C1 segment of cervical spinal cord (tissue), 14 donors: ENCODE data around the gene CYP3A7.
"Not testable (repeated sequence)": the region's sequence is repeated elsewhere in the genome, so short reads cannot be mapped to it uniquely, and the experiment has no call there.

Source experiments
- DNase-seq, 14 donors: peaks; one replicate each; lab custom pipeline; 2025; lab: John Stamatoyannopoulos, UW

CYP3A7 gene

DNA sequence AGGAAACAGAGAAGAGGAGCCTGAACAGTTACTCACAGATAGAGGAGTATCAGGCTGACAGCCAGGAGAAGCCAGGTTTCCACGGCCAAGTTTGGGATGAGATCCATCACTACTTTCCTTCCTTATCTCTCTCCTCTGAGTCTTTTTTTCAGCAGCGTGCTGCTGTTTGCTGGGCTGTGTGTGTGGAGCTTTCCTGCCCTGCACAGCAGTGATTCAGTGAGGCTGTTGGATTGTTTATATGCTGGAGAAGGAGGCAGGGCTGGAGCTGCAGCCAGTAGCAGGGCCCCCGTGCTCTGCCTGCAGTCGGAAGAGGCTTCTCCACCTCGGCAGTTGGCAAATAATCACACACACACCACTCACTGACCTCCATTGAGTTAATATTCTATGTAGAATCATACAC is at the start of gene CYP3A7:
CYP3A7 (minus strand) TSS at position 210 of the 400 bp plus-strand sequence; CDS start at position 107, 103 bp downstream.
- DNase-seq = no peak

GRCh38 chr7:99784007-99784406 is 49.0 kb upstream of the CYP3A7 start, which contains the start of gene CYP3A4:
CYP3A4 (minus strand) TSS chr7:99784184; CDS start chr7:99784081, 103 bp downstream.
- DNase-seq = no peak

DNA sequence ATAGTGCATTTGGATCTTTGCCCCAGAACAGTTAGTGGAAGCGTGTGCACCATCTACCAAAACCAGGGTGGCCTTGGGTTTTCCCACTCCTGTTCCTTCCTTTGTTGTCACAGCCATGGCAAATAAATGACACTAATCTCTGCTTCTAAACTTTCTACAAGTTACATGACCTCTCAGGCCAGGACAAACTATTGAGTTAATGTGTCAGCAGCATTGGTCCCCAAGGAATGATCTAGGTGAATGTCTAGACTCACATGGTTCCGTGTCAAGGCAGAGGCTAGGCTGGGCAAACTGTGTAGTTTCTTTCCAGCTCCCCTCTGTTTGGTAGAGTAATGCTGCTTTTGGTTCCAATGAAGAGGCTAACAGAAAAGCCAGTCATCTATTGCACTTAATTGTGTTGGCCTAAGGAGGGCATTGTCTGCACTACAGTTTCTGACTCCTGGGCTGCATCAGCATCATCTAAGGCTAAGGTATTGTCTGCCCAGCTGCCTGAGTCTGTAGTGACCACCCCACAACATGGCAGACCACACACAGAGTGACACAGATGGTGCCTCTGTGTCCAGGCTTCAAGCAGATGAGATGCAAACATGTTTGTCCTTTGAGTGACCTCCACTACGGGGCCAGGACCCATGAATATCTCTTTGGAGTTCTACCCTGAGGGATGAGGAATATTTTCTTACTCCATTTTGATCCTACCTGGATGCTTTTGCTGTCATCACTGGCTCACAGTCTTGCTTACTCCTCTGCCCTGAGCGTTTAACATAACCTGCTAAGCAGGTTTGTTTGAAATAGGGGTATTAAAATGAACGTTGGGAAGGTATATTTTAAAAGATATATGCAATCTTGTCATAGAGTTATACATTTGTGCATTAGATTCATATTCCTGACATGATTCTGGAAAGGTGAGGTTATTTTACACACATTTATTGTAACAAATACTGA is 47.3 kb upstream of the CYP3A7 start:
- DNase-seq = no peak

DNA sequence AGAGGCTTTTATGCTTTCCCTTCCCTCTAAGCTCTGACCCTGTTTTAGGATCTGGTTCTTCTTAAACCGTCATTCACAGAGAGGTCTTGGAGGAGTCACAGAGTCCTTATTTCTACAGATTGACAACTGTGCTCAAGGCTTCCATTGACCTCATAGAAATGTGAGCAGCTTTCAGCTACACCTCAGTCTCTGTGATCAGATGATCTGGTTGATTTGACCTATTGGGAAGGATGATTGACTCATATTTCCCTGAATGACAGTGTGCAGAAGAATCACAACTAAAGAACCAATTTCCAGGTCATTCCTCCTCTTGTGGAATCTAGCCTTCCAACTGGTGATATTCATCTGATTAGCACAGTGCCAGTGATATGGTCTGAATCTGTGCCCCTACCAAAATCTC is 45.6 kb upstream of the CYP3A7 start:
- DNase-seq = no peak

DNA sequence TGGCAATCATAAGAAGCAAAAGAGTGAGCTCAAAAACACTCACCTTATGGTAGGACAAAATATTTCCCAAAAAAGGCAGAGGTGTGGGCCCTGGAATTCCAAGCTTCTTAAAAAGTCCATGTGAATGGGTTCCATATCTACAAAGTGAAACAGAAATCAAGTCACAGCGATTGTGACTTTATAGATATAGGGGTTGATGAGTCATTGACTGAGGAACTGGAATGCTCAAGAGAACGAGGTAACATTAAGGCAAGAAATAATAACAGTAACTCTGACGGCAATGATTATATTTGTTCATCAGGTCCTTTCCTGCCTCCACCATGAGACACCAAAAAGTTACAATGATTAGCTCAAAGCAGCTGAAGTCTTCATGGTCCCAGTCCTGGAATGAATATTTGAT is 45.0 kb upstream of the CYP3A7 start:
- DNase-seq = no peak

DNA sequence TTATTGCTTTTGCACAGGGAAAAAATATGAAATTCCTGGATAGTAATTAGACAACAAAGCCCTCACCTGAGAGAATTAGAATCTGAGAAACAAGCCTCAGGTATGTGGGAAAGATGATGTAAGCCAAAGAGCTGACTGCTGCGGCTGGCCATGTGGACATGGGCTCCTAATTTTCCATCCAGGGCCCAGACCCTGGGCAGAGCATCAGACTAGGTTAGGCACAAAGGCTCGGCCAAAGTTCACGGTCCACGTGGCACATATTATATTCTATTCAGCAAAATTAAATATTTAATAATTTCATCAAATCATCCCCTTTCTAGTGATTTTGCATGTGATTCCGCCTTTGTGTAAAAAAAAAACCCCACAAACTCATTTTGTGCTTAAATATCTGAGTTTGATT is 43.9 kb upstream of the CYP3A7 start:
- DNase-seq = no peak

GRCh38 chr7:99773395-99773794 is 38.4 kb upstream of the CYP3A7 start:
- DNase-seq = not testable (repeated sequence)

- DNase-seq = no peak
These were observed 37.6 kb upstream of the CYP3A7 start for GRCh38 chr7:99772565-99772964.

GRCh38 chr7:99769494-99769893 is 34.5 kb upstream of the CYP3A7 start:
- DNase-seq = not testable (repeated sequence)

- DNase-seq = no peak
These were observed 33.5 kb upstream of the CYP3A7 start for GRCh38 chr7:99768471-99768870.

GRCh38 chr7:99767662-99768061 is 32.7 kb upstream of the CYP3A7 start:
- no peak for DNase-seq

DNA sequence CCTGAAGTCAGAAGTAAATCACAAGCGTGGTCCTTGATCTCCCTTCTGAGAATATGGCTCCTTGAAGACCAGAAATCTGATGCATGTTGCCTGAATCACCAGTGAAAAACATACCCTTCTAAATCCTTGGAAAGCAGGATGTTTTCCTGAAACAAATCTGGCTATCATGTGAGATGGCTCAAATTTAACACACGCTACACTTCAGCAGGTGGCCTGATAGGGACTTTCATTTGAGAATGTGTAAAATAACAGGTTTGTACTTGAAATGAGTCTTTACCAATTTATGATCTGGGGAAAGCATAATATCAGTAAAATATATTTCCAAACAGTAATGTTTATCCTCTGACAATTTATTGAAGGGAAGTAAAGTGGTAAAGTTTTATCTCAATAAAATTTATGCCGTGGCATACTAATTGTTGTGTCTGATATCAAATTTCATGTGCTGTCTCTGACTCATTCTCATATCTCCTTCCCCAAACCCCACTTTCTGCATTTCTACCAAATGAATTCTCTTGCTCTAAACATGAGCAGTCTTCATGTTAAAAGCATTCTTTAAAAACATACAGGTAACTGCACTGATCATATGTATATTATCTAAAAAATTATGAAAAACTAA is 31.6 kb upstream of the CYP3A7 start:
- no peak for DNase-seq

GRCh38 chr7:99764478-99764877 is 29.5 kb upstream of the CYP3A7 start:
- DNase-seq = no peak

- no peak for DNase-seq
These were observed 27.8 kb upstream of the CYP3A7 start for GRCh38 chr7:99762680-99763327.

DNA sequence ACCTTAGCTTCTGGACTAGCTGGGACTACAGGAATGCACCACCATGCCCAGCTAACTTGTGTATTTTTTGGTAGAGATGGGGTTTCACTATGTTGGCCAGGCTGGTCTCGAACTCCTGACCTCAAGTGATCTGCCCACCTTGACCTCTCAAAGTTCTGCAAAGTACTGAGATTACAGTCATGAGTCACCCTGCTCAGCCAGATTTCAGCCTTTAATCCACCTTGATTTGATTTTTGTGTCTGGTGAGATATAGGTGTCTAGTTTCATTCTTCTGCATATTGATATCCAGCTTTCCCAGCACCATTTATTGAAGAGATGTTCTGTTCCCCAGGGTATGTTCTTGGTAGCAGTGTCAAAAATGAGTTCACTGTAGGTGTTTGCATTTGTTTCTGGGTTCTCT is 20.1 kb upstream of the CYP3A7 start:
- no peak for DNase-seq

GRCh38 chr7:99752356-99752755 is 17.4 kb upstream of the CYP3A7 start:
- no peak for DNase-seq

DNA sequence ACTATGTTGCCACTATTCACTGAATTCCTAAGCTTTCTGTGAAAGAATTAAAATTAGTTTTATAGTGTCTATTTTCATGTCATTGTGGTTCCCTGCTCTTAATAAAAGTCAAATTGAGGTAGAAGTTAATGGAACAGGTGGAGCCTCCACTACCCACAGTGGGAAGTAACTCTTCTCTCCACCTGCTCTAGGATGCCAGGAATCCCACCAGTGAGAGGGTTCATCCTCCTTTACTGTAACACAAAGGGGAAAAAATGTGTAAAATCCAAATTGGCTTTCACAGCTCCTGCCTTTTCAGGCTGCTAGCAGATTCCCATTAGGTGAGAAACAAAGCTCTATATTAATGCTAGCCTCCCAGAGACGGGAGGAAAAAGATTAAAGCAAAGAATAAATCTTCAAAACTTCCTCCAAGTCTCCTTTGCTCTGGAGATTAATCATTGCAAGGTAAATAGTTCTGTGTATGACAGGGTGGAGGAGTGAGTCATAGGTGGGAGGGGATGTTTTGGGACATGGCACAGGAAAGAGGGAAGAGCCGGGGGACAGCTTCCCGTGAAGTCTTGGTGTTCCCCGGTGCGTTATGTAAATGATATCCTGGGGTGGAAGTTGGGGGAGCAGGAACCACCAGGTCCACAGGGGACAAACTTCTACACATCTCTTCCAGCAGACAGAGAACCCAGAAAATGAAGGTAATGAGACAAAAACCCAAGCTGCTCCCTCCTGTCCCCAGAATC is 16.5 kb upstream of the CYP3A7 start:
- not testable (repeated sequence) for DNase-seq

GRCh38 chr7:99748846-99749579 is 14.0 kb upstream of the CYP3A7 start:
- no peak for DNase-seq

DNA sequence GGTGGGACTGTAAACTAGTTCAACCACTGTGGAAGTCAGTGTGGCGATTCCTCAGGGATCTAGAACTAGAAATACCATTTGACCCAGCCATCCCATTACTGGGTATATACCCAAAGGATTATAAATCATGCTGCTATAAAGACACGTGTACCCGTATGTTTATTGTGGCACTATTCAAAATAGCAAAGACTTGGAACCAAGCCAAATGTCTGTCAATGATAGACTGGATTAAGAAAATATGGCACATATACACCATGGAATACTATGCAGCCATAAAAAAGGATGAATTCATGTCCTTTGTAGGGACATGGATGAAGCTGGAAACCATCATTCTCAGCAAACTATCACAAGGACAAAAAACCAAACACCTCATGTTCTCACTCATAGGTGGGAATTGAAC is 11.9 kb upstream of the CYP3A7 start:
- not testable (repeated sequence) for DNase-seq

DNA sequence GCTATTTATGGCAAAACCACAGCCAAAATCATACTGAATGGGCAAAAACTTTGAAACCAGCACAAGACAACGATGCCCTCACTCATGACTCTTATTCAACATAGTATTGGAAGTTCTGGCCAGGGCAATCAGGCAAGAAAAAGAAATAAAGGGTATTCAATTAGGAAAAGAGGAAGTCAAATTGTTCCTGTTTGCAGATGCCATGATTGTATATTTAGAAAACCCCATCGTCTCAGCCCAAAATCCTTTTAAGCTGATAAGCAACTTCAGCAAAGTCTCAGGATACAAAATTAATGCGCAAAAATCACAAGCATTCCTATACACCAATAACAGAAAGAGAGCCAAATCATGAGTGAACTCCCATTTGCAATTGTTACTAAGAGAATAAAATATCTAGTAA is 10.4 kb upstream of the CYP3A7 start:
- DNase-seq = not testable (repeated sequence)
